ENCODE measurements around the gene RANBP10. TPM values are rescaled to one million over a fixed set of nuclear protein-coding genes. Genes with fewer than 3 reads are reported as not detected.
A peak's percentile ranks its signal among the peaks of the same experiment; 100 is the strongest.

Gene RANBP10
- total and polyA plus RNA-seq, 2 of the 13 experiments (the other 11 are each of a cell fraction or from before 2014, with no cell fraction given): 9.2 to 22.7 TPM

DNA sequence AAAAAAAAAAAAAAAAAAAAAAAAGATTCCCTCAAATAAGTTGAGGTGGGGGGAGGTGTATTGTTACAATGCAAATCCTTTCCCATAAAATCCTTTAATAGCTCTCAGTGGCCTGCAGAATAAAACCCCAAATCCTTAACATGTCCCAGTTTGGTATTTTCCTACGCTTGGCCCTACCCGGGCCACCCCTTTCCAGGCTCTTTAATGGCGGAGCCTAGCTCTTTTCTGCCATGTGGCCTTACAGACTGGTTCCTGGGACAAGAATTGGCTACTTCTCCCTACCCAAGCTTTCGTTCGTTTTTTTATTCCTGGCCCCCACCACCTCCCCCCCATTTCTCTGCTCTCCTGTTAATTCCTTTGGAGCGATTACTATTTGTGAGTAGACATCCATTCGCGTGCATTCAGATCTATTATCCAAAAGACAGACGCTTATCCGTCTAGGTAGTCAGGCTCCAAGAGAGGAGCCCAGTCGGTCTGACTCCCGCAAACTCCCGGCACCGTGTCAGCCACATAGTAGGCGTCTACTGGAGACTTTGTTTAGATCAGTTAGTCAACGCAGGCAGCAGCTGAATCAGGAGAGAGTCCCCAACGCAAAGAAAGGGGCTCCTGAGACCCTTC is 34.9 kb upstream of the RANBP10 start (continued):
- TF ChIP-seq ZNF737 (CRISPR knock-in tag; IDR thresholded peaks at IDR 0.05; ENCODE audit: borderline replicate concordance) (no peak), ATF7-NPFF (CRISPR knock-in tag; IDR thresholded peaks at IDR 0.05; ENCODE audit: low read depth) (no peak), KDM5B (CRISPR knock-in tag; IDR thresholded peaks at IDR 0.05; ENCODE audit: borderline replicate concordance) (no peak), ZNF136 (CRISPR knock-in tag; IDR thresholded peaks at IDR 0.05; ENCODE audit: low read depth) (no peak), TCF12 (IDR thresholded peaks at IDR 0.05) (no peak), TCF12 (CRISPR knock-in tag; IDR thresholded peaks at IDR 0.05) (no peak), CENPT (CRISPR knock-in tag; IDR thresholded peaks at IDR 0.05; ENCODE audit: low read depth) (0 out of 2 replicates have a peak, but pooled peaks have one; percentile 40), IRX3 (CRISPR knock-in tag; IDR thresholded peaks at IDR 0.05; ENCODE audit: borderline replicate concordance, low read depth) (0 out of 2 replicates have a peak, but pooled peaks have one; percentile 35), ZNF747 (CRISPR knock-in tag; IDR thresholded peaks at IDR 0.05; ENCODE audit: borderline replicate concordance) (no peak), ZNF3 (CRISPR knock-in tag; IDR thresholded peaks at IDR 0.05) (peak; percentile 15; the same call in 1 of the 2 replicates), ZNF607 (CRISPR knock-in tag; IDR thresholded peaks at IDR 0.05; ENCODE audit: borderline replicate concordance) (peak; percentile 79; the same call in 1 of the 2 replicates), BRD4 (CRISPR knock-in tag; IDR thresholded peaks at IDR 0.05) (0 out of 2 replicates have a peak, but pooled peaks have one; percentile 1), SP4 (CRISPR knock-in tag; IDR thresholded peaks at IDR 0.05) (no peak)
- TF ChIP-seq, protein P1, sequence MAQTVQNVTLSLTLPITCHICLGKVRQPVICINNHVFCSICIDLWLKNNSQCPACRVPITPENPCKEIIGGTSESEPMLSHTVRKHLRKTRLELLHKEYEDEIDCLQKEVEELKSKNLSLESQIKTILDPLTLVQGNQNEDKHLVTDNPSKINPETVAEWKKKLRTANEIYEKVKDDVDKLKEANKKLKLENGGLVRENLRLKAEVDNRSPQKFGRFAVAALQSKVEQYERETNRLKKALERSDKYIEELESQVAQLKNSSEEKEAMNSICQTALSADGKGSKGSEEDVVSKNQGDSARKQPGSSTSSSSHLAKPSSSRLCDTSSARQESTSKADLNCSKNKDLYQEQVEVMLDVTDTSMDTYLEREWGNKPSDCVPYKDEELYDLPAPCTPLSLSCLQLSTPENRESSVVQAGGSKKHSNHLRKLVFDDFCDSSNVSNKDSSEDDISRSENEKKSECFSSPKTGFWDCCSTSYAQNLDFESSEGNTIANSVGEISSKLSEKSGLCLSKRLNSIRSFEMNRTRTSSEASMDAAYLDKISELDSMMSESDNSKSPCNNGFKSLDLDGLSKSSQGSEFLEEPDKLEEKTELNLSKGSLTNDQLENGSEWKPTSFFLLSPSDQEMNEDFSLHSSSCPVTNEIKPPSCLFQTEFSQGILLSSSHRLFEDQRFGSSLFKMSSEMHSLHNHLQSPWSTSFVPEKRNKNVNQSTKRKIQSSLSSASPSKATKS (CRISPR knock-in tag; IDR thresholded peaks at IDR 0.05): no peak
- TF ChIP-seq, protein P2, sequence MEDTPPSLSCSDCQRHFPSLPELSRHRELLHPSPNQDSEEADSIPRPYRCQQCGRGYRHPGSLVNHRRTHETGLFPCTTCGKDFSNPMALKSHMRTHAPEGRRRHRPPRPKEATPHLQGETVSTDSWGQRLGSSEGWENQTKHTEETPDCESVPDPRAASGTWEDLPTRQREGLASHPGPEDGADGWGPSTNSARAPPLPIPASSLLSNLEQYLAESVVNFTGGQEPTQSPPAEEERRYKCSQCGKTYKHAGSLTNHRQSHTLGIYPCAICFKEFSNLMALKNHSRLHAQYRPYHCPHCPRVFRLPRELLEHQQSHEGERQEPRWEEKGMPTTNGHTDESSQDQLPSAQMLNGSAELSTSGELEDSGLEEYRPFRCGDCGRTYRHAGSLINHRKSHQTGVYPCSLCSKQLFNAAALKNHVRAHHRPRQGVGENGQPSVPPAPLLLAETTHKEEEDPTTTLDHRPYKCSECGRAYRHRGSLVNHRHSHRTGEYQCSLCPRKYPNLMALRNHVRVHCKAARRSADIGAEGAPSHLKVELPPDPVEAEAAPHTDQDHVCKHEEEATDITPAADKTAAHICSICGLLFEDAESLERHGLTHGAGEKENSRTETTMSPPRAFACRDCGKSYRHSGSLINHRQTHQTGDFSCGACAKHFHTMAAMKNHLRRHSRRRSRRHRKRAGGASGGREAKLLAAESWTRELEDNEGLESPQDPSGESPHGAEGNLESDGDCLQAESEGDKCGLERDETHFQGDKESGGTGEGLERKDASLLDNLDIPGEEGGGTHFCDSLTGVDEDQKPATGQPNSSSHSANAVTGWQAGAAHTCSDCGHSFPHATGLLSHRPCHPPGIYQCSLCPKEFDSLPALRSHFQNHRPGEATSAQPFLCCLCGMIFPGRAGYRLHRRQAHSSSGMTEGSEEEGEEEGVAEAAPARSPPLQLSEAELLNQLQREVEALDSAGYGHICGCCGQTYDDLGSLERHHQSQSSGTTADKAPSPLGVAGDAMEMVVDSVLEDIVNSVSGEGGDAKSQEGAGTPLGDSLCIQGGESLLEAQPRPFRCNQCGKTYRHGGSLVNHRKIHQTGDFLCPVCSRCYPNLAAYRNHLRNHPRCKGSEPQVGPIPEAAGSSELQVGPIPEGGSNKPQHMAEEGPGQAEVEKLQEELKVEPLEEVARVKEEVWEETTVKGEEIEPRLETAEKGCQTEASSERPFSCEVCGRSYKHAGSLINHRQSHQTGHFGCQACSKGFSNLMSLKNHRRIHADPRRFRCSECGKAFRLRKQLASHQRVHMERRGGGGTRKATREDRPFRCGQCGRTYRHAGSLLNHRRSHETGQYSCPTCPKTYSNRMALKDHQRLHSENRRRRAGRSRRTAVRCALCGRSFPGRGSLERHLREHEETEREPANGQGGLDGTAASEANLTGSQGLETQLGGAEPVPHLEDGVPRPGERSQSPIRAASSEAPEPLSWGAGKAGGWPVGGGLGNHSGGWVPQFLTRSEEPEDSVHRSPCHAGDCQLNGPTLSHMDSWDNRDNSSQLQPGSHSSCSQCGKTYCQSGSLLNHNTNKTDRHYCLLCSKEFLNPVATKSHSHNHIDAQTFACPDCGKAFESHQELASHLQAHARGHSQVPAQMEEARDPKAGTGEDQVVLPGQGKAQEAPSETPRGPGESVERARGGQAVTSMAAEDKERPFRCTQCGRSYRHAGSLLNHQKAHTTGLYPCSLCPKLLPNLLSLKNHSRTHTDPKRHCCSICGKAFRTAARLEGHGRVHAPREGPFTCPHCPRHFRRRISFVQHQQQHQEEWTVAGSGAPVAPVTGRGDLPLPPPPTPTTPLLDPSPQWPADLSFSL (CRISPR knock-in tag; IDR thresholded peaks at IDR 0.05): 0 out of 2 replicates have a peak, but pooled peaks have one; percentile 19
- TF ChIP-seq, protein P3, sequence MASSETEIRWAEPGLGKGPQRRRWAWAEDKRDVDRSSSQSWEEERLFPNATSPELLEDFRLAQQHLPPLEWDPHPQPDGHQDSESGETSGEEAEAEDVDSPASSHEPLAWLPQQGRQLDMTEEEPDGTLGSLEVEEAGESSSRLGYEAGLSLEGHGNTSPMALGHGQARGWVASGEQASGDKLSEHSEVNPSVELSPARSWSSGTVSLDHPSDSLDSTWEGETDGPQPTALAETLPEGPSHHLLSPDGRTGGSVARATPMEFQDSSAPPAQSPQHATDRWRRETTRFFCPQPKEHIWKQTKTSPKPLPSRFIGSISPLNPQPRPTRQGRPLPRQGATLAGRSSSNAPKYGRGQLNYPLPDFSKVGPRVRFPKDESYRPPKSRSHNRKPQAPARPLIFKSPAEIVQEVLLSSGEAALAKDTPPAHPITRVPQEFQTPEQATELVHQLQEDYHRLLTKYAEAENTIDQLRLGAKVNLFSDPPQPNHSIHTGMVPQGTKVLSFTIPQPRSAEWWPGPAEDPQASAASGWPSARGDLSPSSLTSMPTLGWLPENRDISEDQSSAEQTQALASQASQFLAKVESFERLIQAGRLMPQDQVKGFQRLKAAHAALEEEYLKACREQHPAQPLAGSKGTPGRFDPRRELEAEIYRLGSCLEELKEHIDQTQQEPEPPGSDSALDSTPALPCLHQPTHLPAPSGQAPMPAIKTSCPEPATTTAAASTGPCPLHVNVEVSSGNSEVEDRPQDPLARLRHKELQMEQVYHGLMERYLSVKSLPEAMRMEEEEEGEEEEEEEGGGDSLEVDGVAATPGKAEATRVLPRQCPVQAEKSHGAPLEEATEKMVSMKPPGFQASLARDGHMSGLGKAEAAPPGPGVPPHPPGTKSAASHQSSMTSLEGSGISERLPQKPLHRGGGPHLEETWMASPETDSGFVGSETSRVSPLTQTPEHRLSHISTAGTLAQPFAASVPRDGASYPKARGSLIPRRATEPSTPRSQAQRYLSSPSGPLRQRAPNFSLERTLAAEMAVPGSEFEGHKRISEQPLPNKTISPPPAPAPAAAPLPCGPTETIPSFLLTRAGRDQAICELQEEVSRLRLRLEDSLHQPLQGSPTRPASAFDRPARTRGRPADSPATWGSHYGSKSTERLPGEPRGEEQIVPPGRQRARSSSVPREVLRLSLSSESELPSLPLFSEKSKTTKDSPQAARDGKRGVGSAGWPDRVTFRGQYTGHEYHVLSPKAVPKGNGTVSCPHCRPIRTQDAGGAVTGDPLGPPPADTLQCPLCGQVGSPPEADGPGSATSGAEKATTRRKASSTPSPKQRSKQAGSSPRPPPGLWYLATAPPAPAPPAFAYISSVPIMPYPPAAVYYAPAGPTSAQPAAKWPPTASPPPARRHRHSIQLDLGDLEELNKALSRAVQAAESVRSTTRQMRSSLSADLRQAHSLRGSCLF (CRISPR knock-in tag; IDR thresholded peaks at IDR 0.05; ENCODE audit: borderline replicate concordance): no peak

All from HepG2 (cell line).